GM21526 (cell line): ENCODE data around the gene MGAT5.

Source experiments
- ATAC-seq: cut with Tn5 transposase; IDR thresholded peaks from one replicate; pipeline ENCODE4 v1.9.1; 2021; ENCODE audit warnings: moderate library complexity; ENCODE audit not compliant: unreplicated experiment, low FRiP score

The MGAT5 gene

GRCh38 chr2:134253117-134253704, 661 bp upstream of the MGAT5 start:
- ATAC-seq, result peak; percentile 42

DNA sequence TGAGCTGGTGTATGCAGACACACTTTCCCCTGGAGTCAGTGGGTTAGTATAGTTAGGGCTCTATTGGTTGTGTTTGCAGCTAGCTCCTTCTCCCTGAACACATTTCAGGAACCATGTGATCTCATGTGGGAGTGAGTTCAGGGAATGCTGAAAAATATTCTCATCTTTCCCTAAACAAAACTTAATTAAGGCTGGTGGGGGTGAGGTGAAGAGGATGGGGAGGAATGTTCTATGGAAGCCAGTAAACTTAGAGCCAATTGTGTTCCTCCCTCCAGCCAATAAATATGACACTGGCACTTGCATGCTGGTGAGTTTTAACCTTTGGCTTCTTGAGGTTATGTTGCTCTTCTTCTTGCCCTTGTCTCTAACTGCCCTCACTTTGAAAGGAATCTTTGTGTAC, 952 bp downstream of the MGAT5 start:
- no peak for ATAC-seq

DNA sequence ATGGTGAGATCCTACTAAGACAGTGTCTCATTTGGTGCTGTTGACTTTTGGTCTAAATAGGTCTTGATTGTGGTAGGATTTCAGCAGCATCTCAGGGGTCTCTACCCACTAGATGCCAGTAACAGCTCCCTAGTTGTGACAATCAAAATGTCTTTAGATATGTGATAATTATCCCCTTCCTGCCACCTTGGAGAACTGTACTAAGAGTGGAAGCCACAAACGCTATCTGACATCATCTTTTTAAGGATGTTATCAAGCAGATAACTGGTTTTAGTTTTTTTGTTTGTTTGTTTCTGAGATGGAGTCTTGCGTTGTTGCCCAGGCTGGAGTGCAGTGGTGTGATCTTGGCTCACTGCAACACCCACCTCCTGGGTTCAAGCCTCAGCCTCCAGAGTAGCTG, 3.1 kb downstream of the MGAT5 start:
- no peak for ATAC-seq

GRCh38 chr2:134257509-134257908, 3.6 kb downstream of the MGAT5 start:
- no peak for ATAC-seq

GRCh38 chr2:134257965-134258683, 4.3 kb downstream of the MGAT5 start:
- ATAC-seq, result no peak

- ATAC-seq, result no peak
These were observed 5.0 kb downstream of the MGAT5 start for GRCh38 chr2:134258684-134259388.

GRCh38 chr2:134259571-134259970, 5.7 kb downstream of the MGAT5 start:
- ATAC-seq, result no peak

- ATAC-seq, result no peak
These were observed 6.1 kb downstream of the MGAT5 start for GRCh38 chr2:134259994-134260393.

DNA sequence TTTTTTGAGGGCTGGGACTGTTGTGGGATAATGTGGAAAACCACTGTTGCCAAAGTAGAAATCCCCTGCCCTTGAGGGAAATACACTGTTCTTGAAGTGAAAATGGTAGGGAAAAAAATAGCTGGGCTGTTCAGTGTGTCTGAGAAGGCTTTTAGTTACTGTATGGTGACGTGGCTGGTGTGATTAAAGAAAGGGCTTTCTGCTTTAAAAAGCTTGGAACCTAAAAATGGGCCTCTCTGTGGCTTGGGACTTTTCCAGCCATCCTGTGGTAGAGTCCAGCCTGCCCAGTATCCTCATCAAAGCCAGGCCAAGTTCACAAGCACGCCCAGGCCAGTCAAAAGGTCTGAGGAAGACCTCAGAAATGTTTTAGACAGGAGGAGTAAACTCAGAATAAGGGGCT, 6.8 kb downstream of the MGAT5 start:
- no peak for ATAC-seq

- peak; percentile 50 for ATAC-seq
These were observed 7.7 kb downstream of the MGAT5 start for GRCh38 chr2:134261398-134262131.

DNA sequence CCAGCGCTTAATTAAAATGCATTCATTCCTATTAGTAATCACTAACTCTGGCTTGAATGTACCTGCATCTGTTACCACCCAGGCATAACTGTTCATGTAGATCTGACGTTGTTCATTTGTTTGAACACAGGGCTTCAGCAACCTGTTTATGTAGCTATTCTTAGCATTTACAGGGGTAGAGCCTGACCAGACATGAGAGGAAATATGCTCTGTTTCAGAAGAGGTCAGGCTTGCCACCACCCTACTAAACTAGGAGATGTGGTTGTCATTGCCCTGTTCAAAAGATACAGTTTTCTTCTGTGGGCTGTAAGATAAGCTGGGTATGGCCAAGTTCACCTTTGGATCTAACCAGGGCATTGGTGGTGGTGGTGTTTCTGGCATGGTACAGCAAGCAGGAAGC, 8.8 kb downstream of the MGAT5 start:
- peak; percentile 41 for ATAC-seq

- ATAC-seq, result no peak
These were observed 14.4 kb downstream of the MGAT5 start for GRCh38 chr2:134268265-134268664.

- ATAC-seq, result no peak
These were observed 15.4 kb downstream of the MGAT5 start for GRCh38 chr2:134269230-134269629.

- no peak for ATAC-seq
These were observed 16.3 kb downstream of the MGAT5 start for GRCh38 chr2:134269972-134270735.

DNA sequence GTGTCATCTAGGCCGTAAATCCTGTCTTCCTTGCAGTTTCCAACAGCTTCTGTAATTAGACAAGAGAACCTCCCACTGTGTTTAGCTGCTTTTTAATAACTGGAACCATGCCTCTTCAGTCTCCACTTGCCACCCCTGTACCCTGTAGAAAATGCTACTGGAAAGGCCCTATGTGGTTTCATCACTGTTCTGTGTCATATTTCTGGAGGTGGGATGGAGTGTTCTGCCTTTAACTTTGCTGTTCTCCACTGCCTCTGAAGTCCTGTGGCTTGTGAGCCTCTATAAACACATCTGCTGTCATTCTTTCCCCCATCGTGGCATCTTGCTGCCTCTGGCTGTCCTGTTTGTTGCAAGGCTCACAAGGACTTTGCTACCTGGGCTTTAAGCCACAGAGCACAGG, 17.9 kb downstream of the MGAT5 start:
- ATAC-seq, result no peak

- no peak for ATAC-seq
These were observed 18.9 kb downstream of the MGAT5 start for GRCh38 chr2:134272806-134273205.

DNA sequence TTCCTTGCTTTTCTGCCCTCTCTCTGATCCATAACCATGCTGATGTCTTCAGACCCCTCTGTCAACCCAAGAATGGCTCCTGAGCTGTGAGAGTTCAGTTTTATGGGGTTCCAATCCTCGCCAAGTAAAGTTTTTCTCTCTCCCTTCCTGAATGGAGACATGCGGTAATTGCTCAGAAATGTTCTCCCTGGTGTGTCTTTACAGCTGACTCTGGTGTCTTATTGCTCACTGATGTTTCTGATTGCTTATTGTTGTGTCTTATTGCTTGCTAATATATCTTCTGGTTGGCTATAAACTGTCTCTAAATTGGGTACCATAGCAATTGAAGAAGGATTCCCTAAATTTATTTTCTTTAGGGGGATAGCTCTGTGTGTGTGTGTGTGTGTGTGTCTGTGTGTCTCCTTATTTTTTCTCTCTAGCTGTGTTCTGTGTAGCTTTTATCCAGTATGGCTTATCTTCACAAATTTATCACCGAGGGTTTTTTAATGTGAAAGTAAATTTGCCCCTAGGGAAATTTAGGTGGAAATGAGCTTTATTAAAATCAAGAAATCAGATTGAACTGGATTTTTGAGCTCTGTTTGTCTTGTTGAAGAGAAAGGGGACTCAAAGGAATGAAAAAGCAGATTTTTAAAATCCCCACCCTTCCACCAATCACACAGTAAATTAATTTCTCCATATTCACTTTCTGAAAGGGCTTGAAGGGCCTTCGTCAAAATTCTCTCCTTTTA, 19.5 kb downstream of the MGAT5 start:
- no peak for ATAC-seq

- no peak for ATAC-seq
These were observed 20.2 kb downstream of the MGAT5 start for GRCh38 chr2:134274121-134274520.

- ATAC-seq, result peak; percentile 80
These were observed 21.4 kb downstream of the MGAT5 start for GRCh38 chr2:134275058-134275862.
